Lung (tissue), 12 donors: Measurements from ENCODE around the gene SUGT1. TPM values are rescaled to one million over a fixed set of nuclear protein-coding genes. Genes with fewer than 3 reads are reported as not detected.

Experiments used
- ATAC-seq: fragments of 200-7000 bp; cut with Tn5 transposase; one replicate; pipeline ENCODE4 v1.9.1; 2020; ENCODE audit warnings: moderate number of reproducible peaks; ENCODE audit not compliant: insufficient read depth, low FRiP score
- DNase-seq, 3 donors: peaks; one replicate each; pipeline ENCODE4 v3.0.0-alpha.2; 2013 to 2017
- H3K27ac ChIP-seq, 2 donors: one replicate each; pipeline ENCODE4 v1.5.1; 2013; ENCODE audit warnings: mild to moderate bottlenecking in 2 of 2, moderate library complexity in 2 of 2, control low read depth in 1 of 2, inconsistent platforms in 1 of 2, low read depth in 1 of 2, low read length in 1 of 2
- H3K27me3 ChIP-seq, 3 donors: one replicate each; pipeline ENCODE4 v1.5.1; 2013; ENCODE audit warnings: low read length in 2 of 3; ENCODE audit not compliant: control insufficient read depth in 3 of 3, insufficient read depth in 3 of 3
- H3K36me3 ChIP-seq, 4 donors: one replicate each; pipeline ENCODE4 v1.5.1; 2013; ENCODE audit warnings: low read length in 4 of 4, mild to moderate bottlenecking in 1 of 4, moderate library complexity in 1 of 4; ENCODE audit not compliant: control insufficient read depth in 4 of 4, insufficient read depth in 4 of 4
- H3K4me1 ChIP-seq, 5 donors: one replicate each; pipeline ENCODE4 v1.5.1; 2013; ENCODE audit warnings: low read length in 5 of 5, mild to moderate bottlenecking in 2 of 5, moderate library complexity in 1 of 5; ENCODE audit not compliant: control insufficient read depth in 5 of 5, insufficient read depth in 5 of 5
- H3K4me3 ChIP-seq: one replicate; pipeline ENCODE4 v1.5.1; 2013; ENCODE audit warnings: mild to moderate bottlenecking, control low read depth, moderate library complexity
- H3K9ac ChIP-seq, 2 donors: one replicate each; pipeline ENCODE4 v1.5.1; 2013; ENCODE audit warnings: low read length in 2 of 2, control low read depth in 1 of 2; ENCODE audit not compliant: insufficient read depth in 1 of 2
- H3K9me3 ChIP-seq, 4 donors: one replicate each; pipeline ENCODE4 v1.5.1; 2013; ENCODE audit warnings: low read length in 3 of 4, mild to moderate bottlenecking in 1 of 4, moderate library complexity in 1 of 4; ENCODE audit not compliant: control insufficient read depth in 4 of 4, insufficient read depth in 3 of 4
- CTCF ChIP-seq: IDR thresholded peaks from 2 replicates; pipeline ENCODE4 v1.5.1; 2012; ENCODE audit warnings: mild to moderate bottlenecking; ENCODE audit errors: control extremely low read depth, extremely low read depth
- WGBS, 2 donors: extraction: QIAGEN DNeasy Blood & Tissue Kit; methylation state at CpG; one replicate each; pipeline ENCODE4 v1.1.7; 2013; 5-methylcytosine and 5-hydroxymethylcytosine counted together
- polyA plus RNA-seq, 2 donors: library from polyadenylated mRNA; stranded (reverse); fragments of 200-250 nt; gene quantifications; one replicate each; pipeline ENCODE4 v1.2.1, GENCODE V29; 2013
- total RNA-seq, 2 donors: library from RNA; depleted of rRNA in 1 of 2; stranded (reverse); fragments of >200 nt in 1 of 2; gene quantifications; one replicate each; pipeline ENCODE4 v1.2.1, GENCODE V29; 2014 to 2021
- donor health status: control.
- donor health status: control.
- donor health status: Bipolar disorder and iron deficiency.
- donor health status: healthy.
- donor health status: DM: yes; HTN: yes; CAD: no.

The SUGT1 gene
- total and polyA plus RNA-seq, 4 donors, result 30.6 to 48.7 (median 38.1) TPM

GRCh38 chr13:52652980-52653303 lies 306 bp downstream of the SUGT1 start:
- H3K4me3 ChIP-seq, result peak overlapping the region; percentile 83
- TF ChIP-seq CTCF, result no peak
- no peaks in the 10 kb centered on the region for H3K27me3 ChIP-seq
- peaks cover 0 to 27% (median 12%) of the 10 kb centered on the region in 5 donors for H3K4me1 ChIP-seq
- H3K9ac ChIP-seq, result peak overlapping the region; percentile 95 to 98
- H3K9me3 ChIP-seq, result no peaks in the 10 kb centered on the region
- no peak for ATAC-seq
- peaks cover 4 to 14% (median 9%) of the 10 kb centered on the region in 4 donors for H3K36me3 ChIP-seq
- DNase-seq, result no peak
- 0% methylated on average over 18 of the region's 18 CpGs for WGBS, 2 donors
- H3K27ac ChIP-seq, result peak overlapping the region; percentile 89 to 99

GRCh38 chr13:52659340-52659739 lies 6.7 kb downstream of the SUGT1 start:
- no peak for TF ChIP-seq CTCF
- WGBS, 2 donors, result 95% methylated on average over 2 of the region's 2 CpGs
- no peak for ATAC-seq
- Histone ChIP-seq H3K4me3 (no peak overlapping the region), H3K4me1 (peaks cover 0 to 10% (median 3%) of the 10 kb centered on the region in 5 donors), H3K36me3 (peaks cover 3 to 29% (median 6%) of the 10 kb centered on the region in 4 donors), H3K9ac (no peak overlapping the region), H3K9me3 (no peaks in the 10 kb centered on the region), H3K27me3 (no peaks in the 10 kb centered on the region), H3K27ac (no peak overlapping the region)
- no peak for DNase-seq

GRCh38 chr13:52664272-52664671 lies 11.6 kb downstream of the SUGT1 start:
- no peak for ATAC-seq
- TF ChIP-seq CTCF, result no peak
- peaks cover 9 to 47% (median 13%) of the 10 kb centered on the region in 4 donors for H3K36me3 ChIP-seq
- H3K27me3 ChIP-seq, result no peaks in the 10 kb centered on the region
- no peak overlapping the region for H3K9ac ChIP-seq
- H3K4me3 ChIP-seq, result no peak overlapping the region
- DNase-seq, result no peak
- WGBS, 2 donors, result 97 to 98% methylated on average over 4 of the region's 4 CpGs
- H3K27ac ChIP-seq, result no peak overlapping the region
- no peaks in the 10 kb centered on the region for H3K9me3 ChIP-seq
- H3K4me1 ChIP-seq, result no peaks in the 10 kb centered on the region

- ATAC-seq, result no peak
- no peak for TF ChIP-seq CTCF
- H3K4me1 ChIP-seq, result no peaks in the 10 kb centered on the region
- H3K27me3 ChIP-seq, result no peaks in the 10 kb centered on the region
- H3K4me3 ChIP-seq, result no peak overlapping the region
- no peaks in the 10 kb centered on the region for H3K9me3 ChIP-seq
- H3K27ac ChIP-seq, result no peak overlapping the region
- H3K9ac ChIP-seq, result no peak overlapping the region
- DNase-seq, result peak in 2 of 3 donors; percentile 26 to 28
- H3K36me3 ChIP-seq, result peaks cover 9 to 45% (median 13%) of the 10 kb centered on the region in 4 donors
These were observed 12.7 kb downstream of the SUGT1 start for GRCh38 chr13:52665325-52665724.
